ENCODE results near the gene IPO13.

Gene IPO13

GRCh38 chr1:43951021-43951985 is 4.6 kb downstream of the IPO13 start:
- DNase-seq (ENCODE audit: low spot score) = no peak

GRCh38 chr1:43952731-43953346 is 6.1 kb downstream of the IPO13 start:
- DNase-seq (ENCODE audit: low spot score) = no peak

GRCh38 chr1:43953361-43953760 is 6.6 kb downstream of the IPO13 start:
- no peak for DNase-seq (ENCODE audit: low spot score)

GRCh38 chr1:43954036-43954435 is 7.3 kb downstream of the IPO13 start:
- DNase-seq (ENCODE audit: low spot score) = no peak

- DNase-seq (ENCODE audit: low spot score) = no peak
Measured at GRCh38 chr1:43956234-43956633, 9.5 kb downstream of the IPO13 start.

GRCh38 chr1:43957407-43958040 is 10.8 kb downstream of the IPO13 start:
- DNase-seq (ENCODE audit: low spot score) = no peak

- no peak for DNase-seq (ENCODE audit: low spot score)
Measured at GRCh38 chr1:43958351-43959255, 11.9 kb downstream of the IPO13 start.

- no peak for DNase-seq (ENCODE audit: low spot score)
Measured at GRCh38 chr1:43960798-43961197, 14.0 kb downstream of the IPO13 start.

GRCh38 chr1:43961692-43962091 is 14.9 kb downstream of the IPO13 start:
- DNase-seq (ENCODE audit: low spot score) = no peak

GRCh38 chr1:43962324-43962723 is 15.6 kb downstream of the IPO13 start:
- DNase-seq (ENCODE audit: low spot score) = no peak

GRCh38 chr1:43963006-43963405 is 16.3 kb downstream of the IPO13 start:
- DNase-seq (ENCODE audit: low spot score) = no peak

GRCh38 chr1:43963890-43964289 is 17.1 kb downstream of the IPO13 start:
- no peak for DNase-seq (ENCODE audit: low spot score)

GRCh38 chr1:43965316-43965715 is 18.6 kb downstream of the IPO13 start:
- no peak for DNase-seq (ENCODE audit: low spot score)

- no peak for DNase-seq (ENCODE audit: low spot score)
Measured at GRCh38 chr1:43968348-43968948, 21.7 kb downstream of the IPO13 start.

GRCh38 chr1:43969416-43969745 is 22.6 kb downstream of the IPO13 start:
- no peak for DNase-seq (ENCODE audit: low spot score)

- peak; percentile 99 for DNase-seq (ENCODE audit: low spot score)
Measured at GRCh38 chr1:43969746-43970466, 23.2 kb downstream of the IPO13 start, which contains the start of gene DPH2. Gene DPH2 (plus strand): TSS chr1:43970010. CDS start chr1:43970176, 166 bp downstream.

GRCh38 chr1:43970502-43970901 is 23.8 kb downstream of the IPO13 start:
- no peak for DNase-seq (ENCODE audit: low spot score)

GRCh38 chr1:43970911-43971310 is 24.2 kb downstream of the IPO13 start:
- no peak for DNase-seq (ENCODE audit: low spot score)

GRCh38 chr1:43971336-43971980 is 24.7 kb downstream of the IPO13 start:
- no peak for DNase-seq (ENCODE audit: low spot score)

GRCh38 chr1:43973981-43974442 is 27.3 kb downstream of the IPO13 start:
- DNase-seq (ENCODE audit: low spot score) = no peak

All from HuH-7 (cell line).